ENCODE results near the gene EPHA3.

Gene EPHA3

DNA sequence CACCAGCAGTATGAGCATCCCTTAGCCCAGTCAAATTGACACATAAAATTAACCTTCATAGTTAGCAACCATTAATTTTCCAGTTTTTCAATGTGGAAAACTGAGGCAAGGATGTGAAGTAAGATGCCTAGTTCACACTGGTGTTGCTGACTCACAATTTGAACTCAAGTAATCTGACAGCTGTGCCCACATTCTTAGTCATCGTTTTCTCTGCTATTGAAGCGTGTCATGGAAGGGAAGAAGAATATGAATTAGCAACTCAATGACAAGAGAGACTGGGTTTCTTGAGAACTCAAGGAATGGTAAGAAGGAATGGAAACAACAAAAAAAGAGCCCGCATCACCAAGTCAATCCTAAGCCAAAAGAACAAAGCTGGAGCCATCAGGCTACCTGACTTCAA lies 261.4 kb downstream of the EPHA3 start:
- DNase-seq: no peak

DNA sequence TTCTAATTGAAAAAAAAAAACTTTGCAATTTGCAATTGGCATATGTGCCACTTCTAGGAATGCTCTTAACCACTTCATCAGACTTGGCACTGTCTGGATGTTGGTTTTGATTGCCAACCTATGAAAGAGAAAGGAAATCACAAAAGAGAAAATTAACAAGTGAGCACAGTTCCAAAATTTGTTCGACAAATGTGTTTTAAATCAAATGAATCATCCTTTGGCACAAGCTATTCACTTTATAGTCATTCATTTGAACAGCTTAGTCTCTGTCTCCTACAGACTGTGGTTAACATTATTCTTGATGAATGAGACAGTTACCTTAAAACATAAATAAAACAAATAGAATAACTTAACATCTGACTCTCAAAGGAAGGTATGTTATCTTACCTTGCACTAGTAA lies 265.0 kb downstream of the EPHA3 start:
- DNase-seq: no peak

DNA sequence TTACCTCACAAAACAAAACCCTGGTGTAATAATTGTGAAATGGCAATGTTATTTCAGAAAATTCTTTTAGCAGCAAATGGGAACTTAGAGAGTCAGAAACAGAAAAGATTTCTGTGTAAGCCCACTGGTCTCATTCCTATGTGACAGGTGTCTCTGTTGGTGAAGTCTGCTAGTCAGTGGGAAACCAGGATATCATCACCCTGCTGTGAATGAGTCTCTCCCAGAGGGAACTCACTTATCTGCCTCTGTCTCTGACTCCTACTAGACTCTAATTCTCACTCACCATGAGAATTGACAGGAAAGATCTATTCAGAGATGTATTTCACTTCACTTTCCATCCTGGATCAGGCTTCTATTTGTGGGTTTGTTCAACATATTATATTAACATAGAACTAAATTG lies 266.0 kb downstream of the EPHA3 start:
- DNase-seq: no peak

DNA sequence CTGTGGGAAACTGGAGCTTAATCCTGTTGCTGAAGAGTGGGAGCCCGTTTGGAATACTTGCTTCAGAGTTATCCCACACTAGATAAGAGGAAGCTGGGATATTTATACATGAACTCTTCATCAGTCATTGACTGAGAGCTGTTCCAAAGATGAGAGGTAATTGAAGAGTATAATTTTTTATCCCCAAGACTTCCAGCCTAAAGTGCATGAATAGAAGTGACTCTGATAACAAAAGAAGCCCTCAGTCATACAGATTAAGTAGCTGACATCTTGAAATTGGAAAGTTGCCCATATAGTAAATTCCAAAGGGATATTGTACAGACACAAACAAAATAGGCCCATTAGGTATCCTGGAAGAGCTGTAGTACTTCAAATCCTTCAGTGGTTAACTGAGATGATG lies 268.0 kb downstream of the EPHA3 start:
- no peak for DNase-seq

DNA sequence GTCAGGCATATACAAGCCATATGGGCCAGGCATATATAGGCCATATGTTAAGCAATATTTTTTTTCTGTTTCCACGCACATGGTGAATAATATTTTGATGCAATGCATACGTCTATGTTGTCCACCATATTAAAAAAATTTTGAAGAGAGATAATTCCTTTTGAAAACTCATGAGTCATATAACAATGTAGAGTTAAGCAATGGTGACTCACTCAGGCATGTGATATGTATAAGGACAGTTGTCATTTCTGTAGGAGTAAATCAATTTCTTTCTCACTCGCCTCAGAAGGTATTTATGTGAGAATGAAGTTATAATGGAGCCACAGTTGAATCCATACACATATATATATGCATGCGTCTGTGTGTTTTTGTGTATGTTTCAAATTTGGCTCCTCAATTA lies 272.6 kb downstream of the EPHA3 start:
- no peak for DNase-seq

DNA sequence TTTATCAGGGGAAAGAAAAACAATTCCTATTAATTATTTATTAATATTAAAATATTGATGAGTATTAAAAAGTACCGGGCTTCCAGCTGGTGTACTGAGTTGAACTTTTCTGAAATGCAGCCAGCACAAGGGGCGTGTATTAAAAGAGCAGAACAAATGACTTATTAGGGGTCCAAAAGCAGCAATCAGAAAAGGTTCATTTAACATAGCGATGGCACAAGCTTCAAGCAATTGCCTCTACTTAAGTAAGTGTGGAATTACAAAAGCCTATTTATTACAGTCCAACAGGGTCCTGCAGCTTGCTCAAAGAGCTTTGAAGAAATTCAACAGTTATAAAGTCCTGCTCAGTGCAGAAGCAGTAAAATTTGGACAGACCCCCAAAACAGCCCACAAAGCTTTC lies 285.6 kb downstream of the EPHA3 start:
- no peak for DNase-seq

DNA sequence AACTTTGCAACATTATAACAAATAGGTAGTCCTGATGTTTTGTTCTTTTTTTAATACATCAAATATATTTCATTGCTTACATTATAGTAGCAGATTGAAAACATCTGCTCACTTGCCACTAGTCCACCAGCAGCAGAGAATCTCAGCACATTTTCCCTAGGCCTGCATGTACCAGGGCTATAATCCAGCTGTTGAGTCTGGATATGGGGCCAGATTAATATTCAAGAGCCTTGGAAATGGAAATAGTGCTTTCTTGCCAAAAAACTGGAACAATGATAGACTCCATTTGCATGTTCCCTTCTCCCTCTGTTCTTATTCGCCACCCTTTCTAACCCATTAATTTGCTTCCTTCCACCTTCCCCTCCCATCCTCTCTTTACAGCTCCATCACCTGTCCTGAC lies 288.0 kb downstream of the EPHA3 start:
- no peak for DNase-seq

DNA sequence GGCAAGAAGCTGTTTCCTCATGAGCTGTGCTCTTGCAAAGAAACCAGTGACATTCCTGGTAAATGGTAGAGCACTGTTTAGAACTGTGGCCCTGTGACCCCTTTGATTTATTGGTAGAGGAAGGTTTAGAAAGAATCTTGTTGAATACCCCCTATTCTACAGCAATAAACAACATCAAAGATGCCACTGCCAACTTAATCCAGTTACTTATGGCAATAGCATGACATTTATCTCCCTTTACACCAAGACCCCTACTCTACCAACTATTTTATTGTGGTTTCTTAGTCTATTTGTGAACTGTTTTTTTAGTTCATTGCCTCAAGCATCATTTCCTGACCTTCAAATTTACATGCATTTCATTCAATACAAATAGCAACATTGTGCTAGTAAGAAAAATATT lies 288.6 kb downstream of the EPHA3 start:
- no peak for DNase-seq

DNA sequence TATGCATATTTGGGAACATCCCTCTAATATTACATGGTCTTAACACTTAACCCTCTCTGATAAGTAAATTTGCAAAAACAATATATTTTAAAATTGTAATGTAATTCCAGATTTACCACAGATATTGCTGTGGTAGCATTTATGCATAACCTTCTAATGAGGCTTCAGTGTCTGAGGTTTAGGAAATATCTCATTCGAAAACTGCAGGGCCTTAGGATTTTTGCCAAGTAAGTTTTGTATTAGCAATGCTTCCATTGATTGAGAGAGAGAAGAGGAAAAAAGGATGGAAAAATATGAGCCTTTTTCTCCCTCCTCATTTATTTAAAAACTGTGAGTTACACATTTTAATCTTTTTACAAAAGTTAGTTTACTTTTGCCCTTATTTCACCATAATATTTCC lies 294.6 kb downstream of the EPHA3 start:
- no peak for DNase-seq

DNA sequence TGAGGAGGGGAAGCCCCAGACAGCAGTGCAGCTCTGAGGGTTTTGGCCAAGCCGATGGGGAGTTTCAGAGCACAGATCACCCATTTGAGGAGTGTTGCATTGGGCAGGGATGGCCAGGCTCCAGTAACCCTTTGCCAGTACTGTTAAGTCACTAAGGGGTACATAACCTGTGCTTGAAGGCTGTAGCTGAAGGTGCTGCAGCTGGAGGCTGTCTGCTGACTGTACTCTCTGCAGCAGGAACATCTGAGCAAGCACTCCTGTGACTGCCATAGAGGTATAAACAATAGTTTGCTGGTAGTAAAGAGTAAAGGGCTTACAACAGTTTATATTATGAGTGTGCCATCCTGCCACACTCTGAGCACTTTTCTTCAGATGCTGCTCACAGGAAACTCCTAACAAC lies 297.8 kb downstream of the EPHA3 start:
- no peak for DNase-seq

DNA sequence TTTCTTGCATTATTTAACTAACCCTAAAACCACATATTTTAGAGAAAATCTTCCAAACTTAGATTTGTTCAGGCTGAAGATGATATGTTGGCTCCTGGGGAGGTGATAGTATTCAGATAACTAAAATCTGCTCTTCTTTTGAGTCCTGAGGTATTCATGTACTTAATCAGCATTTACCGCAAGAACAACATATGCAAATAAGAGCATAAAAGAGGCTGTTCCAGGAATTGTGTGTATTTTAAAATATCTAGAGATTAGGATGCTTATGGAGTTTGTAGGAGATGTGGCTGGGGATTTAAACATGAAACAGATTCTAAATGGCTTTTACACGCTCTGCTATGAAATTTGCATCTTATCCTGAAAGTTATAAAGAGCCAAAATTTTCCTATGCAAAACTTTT lies 298.2 kb downstream of the EPHA3 start:
- no peak for DNase-seq

DNA sequence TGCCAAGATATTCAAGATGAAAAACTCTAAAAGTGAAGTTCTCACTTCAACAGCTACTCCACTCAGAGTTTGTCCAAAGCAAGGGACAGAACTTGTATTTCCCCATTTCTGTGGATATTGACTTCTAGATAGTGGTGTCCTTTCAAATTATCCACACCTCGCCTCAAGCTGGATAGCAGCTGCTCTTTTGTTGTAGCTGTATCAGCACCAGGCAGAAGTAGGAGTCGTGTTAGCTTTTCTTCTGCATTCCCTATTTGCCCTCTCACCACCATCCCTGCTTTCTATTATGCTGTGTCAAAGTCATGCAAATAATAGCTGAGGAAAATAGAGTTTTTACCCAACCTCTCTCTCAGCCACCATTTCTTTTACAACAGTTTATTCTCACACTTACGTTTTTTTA lies 303.8 kb downstream of the EPHA3 start:
- no peak for DNase-seq

DNA sequence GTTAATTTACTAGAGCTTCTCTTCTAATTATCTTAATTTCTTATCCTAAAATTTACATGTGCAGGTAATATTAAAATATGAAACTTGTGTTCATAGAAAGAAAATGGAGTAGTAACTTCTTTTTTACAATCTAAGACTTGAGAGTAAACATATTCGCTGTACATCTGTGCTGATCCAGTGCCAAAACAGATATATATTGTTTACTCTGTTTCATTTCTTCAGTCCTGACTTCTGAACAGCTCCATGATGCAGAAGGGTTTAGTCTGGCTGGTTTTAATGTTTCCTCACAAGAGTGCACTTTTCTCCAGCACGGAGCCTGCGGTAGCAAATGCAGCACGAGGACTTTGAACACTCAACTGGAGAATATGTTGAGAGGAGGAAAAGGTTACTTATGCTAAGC lies 306.8 kb downstream of the EPHA3 start:
- no peak for DNase-seq

DNA sequence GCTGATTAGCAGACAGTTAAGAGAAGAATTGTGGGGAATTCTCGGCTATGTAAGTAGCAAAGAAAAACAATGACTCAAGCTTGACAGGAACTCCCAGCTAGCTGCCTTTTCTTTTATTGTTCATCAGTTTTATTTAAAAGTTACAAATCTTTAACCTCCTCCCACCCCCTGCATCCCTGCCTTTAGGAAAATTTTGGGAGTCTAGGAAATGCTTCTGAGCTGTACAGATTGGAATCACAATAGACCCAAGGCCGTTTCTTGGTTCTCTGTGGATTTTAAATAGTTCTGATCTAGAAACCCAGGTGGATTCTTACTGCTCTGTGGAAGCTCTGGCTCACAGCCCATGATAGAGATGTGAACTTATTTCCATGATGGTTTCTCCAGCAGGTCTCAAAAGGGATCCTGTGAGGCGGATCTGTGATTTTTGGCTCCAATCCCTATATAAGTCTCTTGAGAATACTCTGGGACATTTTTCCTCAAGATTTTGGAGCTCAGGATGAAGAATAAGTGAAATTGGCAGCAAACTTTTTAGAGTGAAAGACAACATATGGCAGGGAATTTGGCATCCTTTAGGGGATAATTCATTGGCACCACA lies 312.3 kb downstream of the EPHA3 start:
- DNase-seq: no peak

DNA sequence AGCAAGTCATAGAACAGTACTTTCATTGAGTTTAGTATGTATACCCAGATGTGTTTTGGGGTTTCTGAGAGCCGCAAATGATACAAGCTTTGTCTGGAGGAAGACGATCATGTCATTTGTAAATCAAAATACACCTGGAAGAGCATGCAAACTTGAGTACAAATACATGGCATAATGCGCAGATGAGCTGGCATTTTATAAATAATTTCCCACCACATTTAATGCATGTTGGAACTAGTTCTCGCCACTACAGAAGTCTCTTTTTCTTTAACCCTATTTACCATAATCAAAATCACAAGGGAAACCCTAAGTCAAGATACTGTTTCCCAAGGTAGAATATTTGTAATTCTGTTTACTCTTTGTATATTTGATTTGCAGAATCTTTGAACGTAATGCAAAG lies 318.6 kb downstream of the EPHA3 start:
- no peak for DNase-seq

DNA sequence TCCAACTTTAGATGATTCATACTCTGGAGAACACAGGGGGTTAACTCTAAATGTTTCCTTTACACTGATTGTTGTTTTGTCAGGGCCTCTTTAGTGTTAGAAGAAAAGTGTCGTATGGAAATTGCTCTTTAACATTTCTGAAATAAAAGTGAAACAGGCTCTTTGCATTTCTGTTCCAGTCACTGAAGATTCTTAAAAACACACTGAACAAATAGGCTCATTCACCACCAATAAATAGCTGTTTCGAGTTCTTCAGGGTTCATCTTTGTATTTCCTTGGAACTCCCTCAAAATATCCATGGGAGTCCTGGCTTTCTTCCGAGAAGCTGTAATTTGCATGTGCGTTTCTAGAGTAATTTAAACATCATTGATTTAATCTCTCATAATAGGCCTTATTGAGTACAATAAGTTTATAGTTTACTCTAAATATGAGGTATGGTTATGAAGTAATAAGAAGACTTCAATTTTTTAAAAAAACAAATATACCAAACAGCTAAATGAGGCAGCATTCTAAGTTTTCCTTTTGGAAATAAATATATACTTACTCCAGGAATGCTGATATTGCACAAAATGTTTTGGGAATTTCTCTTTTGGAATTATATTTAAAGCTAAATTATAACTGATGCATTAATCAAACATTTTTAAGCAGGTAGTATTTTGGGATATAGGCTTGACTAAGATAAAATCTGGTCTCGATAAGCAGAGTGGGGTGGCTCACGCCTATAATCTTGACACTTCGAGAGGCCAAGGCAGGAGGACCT lies 327.4 kb downstream of the EPHA3 start:
- no peak for DNase-seq

DNA sequence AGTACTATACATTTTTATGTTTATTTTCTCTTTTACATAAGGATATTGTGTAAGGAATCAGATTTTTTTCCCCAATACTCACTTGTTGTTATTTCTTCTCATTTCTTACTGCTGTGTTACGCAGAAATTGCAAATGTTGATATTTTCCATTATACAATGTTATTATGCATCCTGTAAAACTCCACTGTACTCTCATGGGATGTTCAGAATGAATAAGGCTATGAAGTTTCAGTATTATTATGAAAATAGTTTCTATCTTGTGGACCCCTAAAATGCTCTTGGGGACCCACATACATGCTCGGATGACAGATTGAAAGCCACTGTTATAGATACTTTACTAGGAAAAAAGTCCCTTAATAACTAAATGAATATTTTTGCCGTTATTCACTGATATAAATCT lies 329.4 kb downstream of the EPHA3 start:
- no peak for DNase-seq

DNA sequence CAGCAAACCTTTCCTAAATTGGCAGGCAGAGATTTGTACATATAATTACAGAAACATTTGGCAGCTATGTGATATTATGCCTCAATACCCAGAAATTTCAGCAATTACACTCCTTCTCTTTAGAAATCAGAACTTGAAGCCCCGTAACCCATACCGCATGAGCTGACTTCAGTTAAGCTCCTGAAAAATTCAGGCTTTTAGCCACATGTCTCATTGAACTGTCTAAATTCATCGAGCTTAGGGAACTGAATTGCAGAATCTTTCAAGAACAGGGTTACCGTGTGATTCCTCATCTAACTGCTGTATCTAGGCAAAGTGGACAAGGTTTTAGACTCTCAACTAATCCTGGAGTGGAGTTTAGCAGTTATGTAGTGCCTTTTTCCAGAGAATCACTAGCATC lies 333.0 kb downstream of the EPHA3 start:
- no peak for DNase-seq

DNA sequence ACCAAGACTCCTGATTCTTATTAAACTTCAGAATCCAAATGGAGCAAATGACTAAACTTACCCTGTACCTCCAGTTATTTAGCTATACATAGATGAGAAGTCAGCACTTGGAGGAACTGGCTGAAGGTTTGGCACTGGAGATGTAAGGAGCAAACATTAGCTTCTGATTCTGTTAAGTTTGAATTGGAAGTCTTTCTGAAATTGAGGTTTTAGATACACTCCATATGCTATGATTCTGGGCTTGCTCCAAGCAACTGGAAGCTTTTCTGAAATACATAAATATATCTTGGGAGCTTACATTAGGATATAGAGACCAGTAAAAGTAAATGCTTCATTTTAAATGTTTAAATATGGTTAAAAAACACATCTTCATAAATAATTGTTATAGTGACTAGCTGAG lies 333.7 kb downstream of the EPHA3 start:
- no peak for DNase-seq

DNA sequence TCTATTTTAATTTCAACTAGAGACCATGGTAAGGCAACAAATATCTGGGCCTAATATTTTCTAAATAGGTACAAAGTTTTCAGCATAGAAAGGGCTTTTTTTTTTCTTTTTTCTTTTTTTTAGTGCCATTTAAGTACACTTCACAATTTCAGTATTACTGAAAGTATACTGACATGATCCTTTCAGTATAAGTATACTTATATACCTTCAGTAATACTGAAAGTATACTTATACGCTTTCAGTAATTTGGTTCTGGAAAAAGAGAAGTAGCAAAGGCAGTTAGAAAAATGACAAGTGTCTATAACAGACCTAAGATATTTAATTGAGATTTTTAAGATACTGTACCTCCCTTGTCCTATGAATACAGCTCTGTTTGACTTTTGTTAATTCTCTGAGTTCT lies 339.2 kb downstream of the EPHA3 start:
- DNase-seq: no peak

DNA sequence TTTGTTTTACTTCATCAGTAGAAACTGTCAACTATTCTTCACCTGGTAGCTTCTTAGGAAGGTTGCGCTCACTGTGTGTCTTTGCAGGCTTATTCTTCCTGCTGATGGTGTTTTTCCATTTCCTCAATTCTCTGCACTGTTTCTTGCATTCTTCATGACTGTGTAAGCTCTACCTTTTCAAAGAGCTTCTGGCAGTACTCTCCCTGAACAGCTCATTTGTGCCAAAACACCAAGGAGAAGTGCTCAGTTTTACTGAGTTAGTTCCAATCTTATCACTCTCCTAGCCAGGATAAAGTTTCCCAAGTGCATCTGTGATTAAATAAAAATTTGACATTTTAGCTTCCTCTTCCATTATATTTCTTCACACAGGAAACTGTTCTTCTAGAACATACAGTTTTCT lies 339.8 kb downstream of the EPHA3 start:
- DNase-seq: no peak

DNA sequence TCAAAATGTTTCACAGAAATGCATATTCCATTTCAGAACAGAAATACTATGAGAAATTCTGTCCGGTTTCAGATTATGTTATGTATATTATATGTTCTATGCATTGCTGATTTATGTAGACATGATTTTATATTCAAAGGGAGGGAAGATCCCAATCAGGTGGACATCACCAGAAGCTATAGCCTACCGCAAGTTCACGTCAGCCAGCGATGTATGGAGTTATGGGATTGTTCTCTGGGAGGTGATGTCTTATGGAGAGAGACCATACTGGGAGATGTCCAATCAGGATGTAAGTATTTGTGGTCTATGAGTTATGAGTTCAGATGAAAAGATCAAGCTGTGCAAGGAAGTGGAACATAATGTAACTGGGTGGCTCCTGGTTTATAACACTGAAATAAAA lies 341.7 kb downstream of the EPHA3 start:
- DNase-seq: no peak

DNA sequence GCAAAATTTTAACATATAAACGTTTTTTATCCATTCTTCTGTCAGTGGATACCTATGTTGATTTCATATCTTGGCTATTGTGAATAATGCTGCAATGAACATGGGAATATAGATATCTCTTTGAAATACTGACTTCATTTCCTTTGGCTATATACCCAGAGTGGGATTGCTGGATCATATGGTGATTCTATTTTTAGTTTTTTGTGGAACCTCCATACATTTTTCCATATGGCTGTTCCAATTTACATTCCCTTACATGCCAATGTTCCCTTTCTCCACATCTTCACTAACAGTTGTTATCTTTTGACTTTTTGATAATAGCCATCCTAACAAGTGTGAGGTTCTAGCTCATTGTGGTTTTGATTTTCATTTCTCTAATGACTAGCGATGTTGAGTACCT lies 344.6 kb downstream of the EPHA3 start:
- no peak for DNase-seq

DNA sequence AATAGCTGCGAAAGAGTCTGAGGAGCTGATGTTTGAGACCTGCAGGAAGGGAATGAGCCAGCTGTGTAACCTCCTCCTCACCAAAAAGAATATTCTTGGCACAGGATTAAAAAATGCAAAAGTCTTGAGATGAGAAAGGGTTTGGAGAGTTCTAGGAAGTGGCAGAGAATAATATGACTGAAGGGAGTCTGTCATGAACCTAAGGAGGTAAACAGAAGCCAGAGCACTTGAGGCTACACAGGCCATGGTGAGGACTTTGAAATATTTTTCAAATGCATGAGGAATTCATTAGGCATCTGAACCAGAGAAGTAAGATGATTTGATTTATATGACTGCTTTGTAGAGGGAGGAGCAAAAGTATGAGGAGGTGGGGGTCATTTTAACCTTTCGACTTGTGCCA lies 347.8 kb downstream of the EPHA3 start:
- DNase-seq: no peak

DNA sequence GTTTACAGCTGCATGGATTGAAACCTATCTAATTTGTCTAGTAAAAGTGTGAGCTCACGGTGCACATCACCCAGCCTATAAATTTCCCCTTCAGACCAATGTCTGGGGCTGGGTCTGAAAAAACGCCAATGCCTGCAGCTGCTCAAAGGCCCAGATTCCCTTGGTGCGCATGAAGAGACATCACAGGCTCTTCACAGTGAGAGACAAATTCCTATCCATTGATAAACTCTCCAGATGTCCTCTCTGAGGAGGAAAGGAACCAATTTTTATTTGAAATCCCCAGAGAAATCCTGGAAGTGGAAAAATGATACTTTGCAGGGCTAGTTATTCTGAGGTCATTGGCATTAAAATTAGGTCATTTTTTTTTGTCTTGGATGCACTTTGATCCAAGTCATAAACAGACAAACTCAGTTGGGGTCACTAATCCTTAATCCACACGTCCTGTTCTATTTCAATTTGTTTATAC lies 360.5 kb downstream of the EPHA3 start:
- no peak for DNase-seq
